SK-N-SH (cell line): ENCODE measurements around the gene MST1R. TPM values are rescaled to one million over a fixed set of nuclear protein-coding genes. Genes with fewer than 3 reads are reported as not detected.

ENCODE experiments used
- CTCF ChIA-PET: fragments of 300-600, 350-600 bp; formaldehyde crosslinking; extraction: SDS; loops from one replicate; lab custom pipeline; 2021; lab: Yijun Ruan, JAX
- POLR2A ChIA-PET: fragments of 350-600 bp; sonication (Branson Sonifier 250); formaldehyde crosslinking; extraction: SDS; loops from one replicate; lab custom pipeline; 2020; ENCODE audit warnings: antibody characterized with exemption, inconsistent platforms; lab: Yijun Ruan, JAX
- DNase-seq: peaks from one replicate; pipeline ENCODE4 v3.0.0; 2012
- H2AFZ ChIP-seq: fragments of 200-600 bp; sonication (generic); 2 replicates; pipeline ENCODE4 v1.8.1; 2016; ENCODE audit warnings: antibody characterized with exemption, mild to moderate bottlenecking, low read depth
- H3F3A ChIP-seq: fragments of 200-600 bp; sonication (generic); replicated peaks from 2 replicates; pipeline ENCODE3; 2016; ENCODE audit warnings: antibody characterized with exemption, mild to moderate bottlenecking; ENCODE audit not compliant: insufficient read depth
- H3K27ac ChIP-seq, 2 experiments: fragments of 200-500 bp in 1 of 2; fragments of 200-600 bp in 1 of 2; sonication (Bioruptor generic) in 1 of 2; sonication (generic), shearing (Covaris generic) in 1 of 2; 2 replicates each; pipeline versions ENCODE4 v1.5.1 to v1.6.1; 2014 to 2016; ENCODE audit warnings: low read depth in 2 of 2, inconsistent platforms in 1 of 2, low read length in 1 of 2, mild to moderate bottlenecking in 1 of 2, mixed read lengths in 1 of 2
- H3K27me3 ChIP-seq: fragments of 200-600 bp; sonication (generic), shearing (Covaris generic); 2 replicates; pipeline ENCODE4 v1.6.1; 2016; ENCODE audit warnings: mixed run types; ENCODE audit not compliant: insufficient read depth
- H3K36me3 ChIP-seq, 2 experiments: fragments of 200-500 bp in 1 of 2; fragments of 200-600 bp in 1 of 2; sonication (Bioruptor generic) in 1 of 2; sonication (generic) in 1 of 2; replicated peaks in 1 of 2; 2 replicates each; pipeline versions ENCODE3 to v1.5.1; 2014 to 2016; ENCODE audit warnings: low read length in 1 of 2, mild to moderate bottlenecking in 1 of 2; ENCODE audit not compliant: insufficient read depth in 2 of 2, control insufficient read depth in 1 of 2
- H3K4me1 ChIP-seq, 2 experiments: fragments of 200-500 bp in 1 of 2; fragments of 200-600 bp in 1 of 2; sonication (Bioruptor generic) in 1 of 2; sonication (generic), shearing (Covaris generic) in 1 of 2; 2 replicates each; pipeline versions ENCODE4 v1.5.1 to v1.6.1; 2014 to 2016; ENCODE audit warnings: low read depth in 1 of 2, low read length in 1 of 2, mixed run types in 1 of 2; ENCODE audit not compliant: insufficient read depth in 2 of 2, control insufficient read depth in 1 of 2
- H3K4me2 ChIP-seq: fragments of 200-600 bp; sonication (generic), shearing (Covaris generic); 2 replicates; pipeline ENCODE4 v1.6.1; 2017; ENCODE audit warnings: mixed run types
- H3K4me3 ChIP-seq, 2 experiments: fragments of 200-500 bp in 1 of 2; fragments of 200-600 bp in 1 of 2; sonication (Bioruptor generic) in 1 of 2; sonication (generic), shearing (Covaris generic) in 1 of 2; 2 replicates each; pipeline versions ENCODE4 v1.5.1 to v1.8.1; 2014 to 2016; ENCODE audit warnings: low read depth in 2 of 2, inconsistent platforms in 1 of 2, low read length in 1 of 2, mild to moderate bottlenecking in 1 of 2, mixed read lengths in 1 of 2, moderate library complexity in 1 of 2
- H3K79me2 ChIP-seq: fragments of 200-600 bp; sonication (generic); 2 replicates; pipeline ENCODE4 v1.8.1; 2017; ENCODE audit warnings: mild to moderate bottlenecking; ENCODE audit not compliant: insufficient read depth
- H3K9ac ChIP-seq: fragments of 200-600 bp; sonication (generic); 2 replicates; pipeline ENCODE4 v1.6.1; 2017; ENCODE audit warnings: mixed run types
- H3K9me2 ChIP-seq: fragments of 200-600 bp; sonication (generic); 2 replicates; pipeline ENCODE4 v1.6.1; 2017; ENCODE audit warnings: mixed run types
- H3K9me3 ChIP-seq: fragments of 200-600 bp; sonication (generic); 2 replicates; pipeline ENCODE4 v1.6.1; 2017; ENCODE audit warnings: mixed run types, mild to moderate bottlenecking, moderate library complexity
- H4K20me1 ChIP-seq: fragments of 200-600 bp; sonication (generic); 2 replicates; pipeline ENCODE4 v1.6.1; 2017; ENCODE audit warnings: mild to moderate bottlenecking, mixed run types; ENCODE audit not compliant: insufficient read depth
- ELF1 ChIP-seq: IDR thresholded peaks from 2 replicates; pipeline ENCODE4 v1.4.0; 2012
- EP300 ChIP-seq, 2 experiments: IDR thresholded peaks; 2 replicates each; pipeline versions ENCODE4 v1.4.0 to v1.6.1; 2012; ENCODE audit warnings: borderline replicate concordance in 1 of 2, low read depth in 1 of 2, low read length in 1 of 2
- EZH2phosphoT487 ChIP-seq: fragments of 200-600 bp; sonication (generic); IDR thresholded peaks from 2 replicates; pipeline ENCODE4 v1.6.1; 2017; ENCODE audit warnings: low read depth, mixed run types, mild to moderate bottlenecking, antibody characterized with exemption, moderate library complexity, borderline replicate concordance
- FOSL2 ChIP-seq: IDR thresholded peaks from 2 replicates; pipeline ENCODE4 v1.4.0; 2012; ENCODE audit warnings: low read depth, mild to moderate bottlenecking, moderate library complexity, borderline replicate concordance
- FOXJ3 ChIP-seq: sonication (generic); formaldehyde crosslinking; IDR thresholded peaks from 2 replicates; pipeline ENCODE4 v1.5.1; 2020; ENCODE audit warnings: mild to moderate bottlenecking, missing genetic modification reagents
- FOXM1 ChIP-seq: IDR thresholded peaks from 2 replicates; pipeline ENCODE4 v1.4.0; 2012; ENCODE audit warnings: low read depth, mild to moderate bottlenecking
- GABPA ChIP-seq: IDR thresholded peaks from 2 replicates; pipeline ENCODE4 v1.4.0; 2012; ENCODE audit warnings: low read depth, mild to moderate bottlenecking
- IRF3 ChIP-seq: fragments of 150-350 bp; IDR thresholded peaks from 2 replicates; pipeline ENCODE4 v1.6.1; 2016; ENCODE audit warnings: mild to moderate bottlenecking, low read depth, low read length
- JUND ChIP-seq: IDR thresholded peaks from 2 replicates; pipeline ENCODE4 v1.4.0; 2012
- MEF2A ChIP-seq: IDR thresholded peaks from 2 replicates; pipeline ENCODE4 v1.4.0; 2012; ENCODE audit warnings: low read depth, borderline replicate concordance
- NFIC ChIP-seq: IDR thresholded peaks from 2 replicates; pipeline ENCODE4 v1.4.0; 2012; ENCODE audit warnings: borderline replicate concordance
- PBX3 ChIP-seq: IDR thresholded peaks from 2 replicates; pipeline ENCODE4; 2012
- POLR2AphosphoS5 ChIP-seq: IDR thresholded peaks from 2 replicates; pipeline ENCODE4 v1.6.1; 2012; ENCODE audit warnings: low read depth, low read length
- RAD21 ChIP-seq: IDR thresholded peaks from 2 replicates; pipeline ENCODE4 v1.6.1; 2012; ENCODE audit warnings: mild to moderate bottlenecking, low read length
- RCOR1 ChIP-seq: fragments of 150-350 bp; IDR thresholded peaks from 2 replicates; pipeline ENCODE4 v1.6.1; 2017; ENCODE audit warnings: antibody characterized with exemption, low read length
- RXRA ChIP-seq: IDR thresholded peaks from 2 replicates; pipeline ENCODE4 v1.4.0; 2012; ENCODE audit warnings: low read depth, mild to moderate bottlenecking, borderline replicate concordance
- SIN3A ChIP-seq: IDR thresholded peaks from 2 replicates; pipeline ENCODE4 v1.6.1; 2012; ENCODE audit warnings: low read depth, mild to moderate bottlenecking, low read length, moderate library complexity, borderline replicate concordance
- TAF1 ChIP-seq: IDR thresholded peaks from 2 replicates; pipeline ENCODE4 v1.6.1; 2012; ENCODE audit warnings: low read depth, mild to moderate bottlenecking, low read length, moderate library complexity, borderline replicate concordance
- USF1 ChIP-seq: IDR thresholded peaks from 2 replicates; pipeline ENCODE4 v1.4.0; 2012; ENCODE audit warnings: low read depth, borderline replicate concordance
- ZBTB33 ChIP-seq: IDR thresholded peaks from 2 replicates; pipeline ENCODE4 v1.4.0; 2012; ENCODE audit warnings: low read depth, borderline replicate concordance
- WGBS: methylation state at CpG from one replicate; pipeline ENCODE4 v1.1.6; 2017; ENCODE audit warnings: low lambda C conversion rate; 5-methylcytosine and 5-hydroxymethylcytosine counted together
- polyA plus RNA-seq, 3 experiments: library from polyadenylated mRNA; depleted of rRNA; stranded (reverse); fragments of >200 nt; gene quantifications; 2 replicates each; pipeline ENCODE4 v1.2.3, GENCODE V29; 2012

MST1R gene
- polyA plus RNA-seq, 1 of the 3 experiments (the other 2 are of a cell fraction), result 0.23 TPM

DNA sequence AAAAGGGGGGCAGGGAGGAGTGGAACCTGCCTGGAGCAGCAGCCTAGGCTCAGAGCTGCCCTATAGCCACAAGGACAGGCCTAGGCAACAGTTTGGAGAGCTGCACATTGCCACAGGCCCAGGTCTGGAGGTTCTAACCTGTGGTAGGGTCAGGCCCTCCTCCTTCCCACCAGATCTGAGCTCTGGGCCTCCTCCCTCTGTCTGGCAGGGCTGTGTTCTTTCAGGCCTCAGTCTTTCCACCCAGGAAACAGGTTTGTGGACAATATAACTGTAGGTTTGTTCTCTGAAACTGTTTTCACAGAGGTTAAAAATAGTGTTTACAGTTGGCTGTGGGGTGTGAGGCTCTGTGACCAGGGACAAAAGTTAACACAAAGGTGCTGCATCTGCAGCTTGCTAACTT lies 25.0 kb downstream of the MST1R start:
- H3K9me2 ChIP-seq, result no peaks in the 10 kb centered on the region
- POLR2A ChIA-PET, result no interaction called here
- H4K20me1 ChIP-seq, result no peaks in the 10 kb centered on the region
- H3K27me3 ChIP-seq, result no peaks in the 10 kb centered on the region; the same call in 1 of the 2 replicates
- no peak overlapping the region for H2AFZ ChIP-seq
- no peak overlapping the region for H3K27ac ChIP-seq
- no peak overlapping the region for H3K9ac ChIP-seq
- H3K4me2 ChIP-seq, result no peak overlapping the region
- no peaks in the 10 kb centered on the region for H3K36me3 ChIP-seq
- no peak for DNase-seq
- H3K4me1 ChIP-seq, result peaks cover 0 to 7% of the 10 kb centered on the region in 2 experiments; a peak in 1 of 4 replicates
- CTCF ChIA-PET, result interaction anchor here (1.0 to 1.3 kb wide), 2 partner anchors 39 to 339 kb away, joined by 3 to 6 read pairs; no protein-coding TSS in a partner anchor
- TF ChIP-seq RXRA (no peak), POLR2AphosphoS5 (no peak)
- TF ChIP-seq, all 33 proteins: peak for 0
- Histone ChIP-seq H3K79me2 (no peaks in the 10 kb centered on the region), H3F3A (no peaks in the 10 kb centered on the region), H3K4me3 (no peak overlapping the region), H3K9me3 (no peaks in the 10 kb centered on the region)

GRCh38 chr3:49877716-49878115 lies 26.0 kb downstream of the MST1R start:
- ChIA-PET POLR2A (no interaction called here), CTCF (interaction anchor here (1.0 to 1.3 kb wide), 2 partner anchors 38 to 338 kb away, joined by 3 to 6 read pairs; no protein-coding TSS in a partner anchor)
- WGBS, result 90% methylated on average over 2 of the region's 2 CpGs
- no peaks in the 10 kb centered on the region for H4K20me1 ChIP-seq
- H2AFZ ChIP-seq, result no peak overlapping the region
- no peak overlapping the region for H3K9ac ChIP-seq
- H3K27ac ChIP-seq, result no peak overlapping the region
- H3K9me3 ChIP-seq, result no peaks in the 10 kb centered on the region
- no peaks in the 10 kb centered on the region for H3K9me2 ChIP-seq
- no peaks in the 10 kb centered on the region for H3K79me2 ChIP-seq
- no peak overlapping the region for H3K4me2 ChIP-seq
- no peaks in the 10 kb centered on the region; the same call in 1 of the 2 replicates for H3K27me3 ChIP-seq
- H3K4me1 ChIP-seq, result peaks cover 0 to 17% of the 10 kb centered on the region in 2 experiments; a peak in 1 of 4 replicates
- TF ChIP-seq GABPA (no peak), EP300 (IDR thresholded peaks at IDR 0.05; ENCODE audit: borderline replicate concordance in 1 of 2, low read depth in 1 of 2, low read length in 1 of 2) (no peak), MEF2A (no peak), TAF1 (no peak), FOXJ3 (no peak), FOSL2 (no peak), ELF1 (no peak), ZBTB33 (no peak), JUND (no peak)
- no peaks in the 10 kb centered on the region for H3F3A ChIP-seq
- DNase-seq, result no peak
- no peak overlapping the region for H3K4me3 ChIP-seq
- no peaks in the 10 kb centered on the region for H3K36me3 ChIP-seq

- Histone ChIP-seq H3F3A (no peaks in the 10 kb centered on the region), H3K4me2 (no peak overlapping the region), H3K27ac (no peak overlapping the region), H3K4me3 (no peak overlapping the region), H3K27me3 (no peaks in the 10 kb centered on the region; the same call in 1 of the 2 replicates), H3K79me2 (no peaks in the 10 kb centered on the region), H3K4me1 (peaks cover 0 to 28% of the 10 kb centered on the region in 2 experiments; a peak in 1 of 4 replicates), H3K9me2 (no peaks in the 10 kb centered on the region), H2AFZ (no peak overlapping the region), H4K20me1 (no peaks in the 10 kb centered on the region), H3K9ac (no peak overlapping the region), H3K36me3 (no peaks in the 10 kb centered on the region), H3K9me3 (no peaks in the 10 kb centered on the region)
- ChIA-PET POLR2A (no interaction called here), CTCF (interaction anchor here (1.2 kb wide), 1 partner anchor 37 kb away, joined by 3 read pairs; no protein-coding TSS in a partner anchor)
- WGBS, result 40% methylated on average over 1 of the region's 5 CpGs
- DNase-seq, result no peak
- TF ChIP-seq POLR2AphosphoS5 (no peak), GABPA (no peak), RCOR1 (no peak), FOXM1 (no peak), ELF1 (no peak), USF1 (no peak), IRF3 (no peak), PBX3 (no peak), NFIC (no peak), EZH2phosphoT487 (no peak), SIN3A (no peak), RAD21 (no peak)
Observed at GRCh38 chr3:49876567-49876966, 27.1 kb downstream of the MST1R start.
